Subcutaneous adipose tissue (tissue), 4 donors: ENCODE measurements around the gene ACVR1. TPM values are rescaled to one million over a fixed set of nuclear protein-coding genes. Genes with fewer than 3 reads are reported as not detected.

Source experiments
- CTCF ChIP-seq: fragments of 450-650 bp; IDR thresholded peaks from one replicate; pipeline ENCODE4 v1.5.1; 2016; ENCODE audit warnings: low read depth, mild to moderate bottlenecking, control low read depth, antibody characterized with exemption, moderate library complexity
- total RNA-seq, 4 donors: library from RNA; depleted of rRNA; stranded (reverse); fragments of >200 nt; gene quantifications; one replicate each; pipeline ENCODE4 v1.1.0, GENCODE V29; 2016

The ACVR1 gene
- total RNA-seq, 4 donors from 2014 or later, result 34.7 to 49.6 (median 44.2) TPM

- no peak for TF ChIP-seq CTCF
These were observed 104.9 kb downstream of the ACVR1 start for GRCh38 chr2:157771234-157771633.

GRCh38 chr2:157769856-157770255 lies 106.3 kb downstream of the ACVR1 start:
- TF ChIP-seq CTCF, result no peak

- TF ChIP-seq CTCF, result no peak
These were observed 111.7 kb downstream of the ACVR1 start for GRCh38 chr2:157764386-157764785.

GRCh38 chr2:157761520-157761919 lies 114.6 kb downstream of the ACVR1 start:
- no peak for TF ChIP-seq CTCF

GRCh38 chr2:157760949-157761348 lies 115.2 kb downstream of the ACVR1 start:
- no peak for TF ChIP-seq CTCF

- no peak for TF ChIP-seq CTCF
These were observed 116.3 kb downstream of the ACVR1 start for GRCh38 chr2:157759855-157760254.

GRCh38 chr2:157758586-157758985 lies 117.5 kb downstream of the ACVR1 start:
- no peak for TF ChIP-seq CTCF
